Fibroblast of mammary gland (primary cell): Measurements from ENCODE around the gene DNAL1.

ENCODE experiments used
- DNase-seq: peaks from one replicate; pipeline ENCODE4 v3.0.0-alpha.2; 2010; ENCODE audit warnings: low read depth
- H3K4me3 ChIP-seq: 2 replicates; pipeline ENCODE4 v1.5.1; 2011; ENCODE audit warnings: low read depth, mild to moderate bottlenecking, low read length, moderate library complexity; ENCODE audit not compliant: control insufficient read depth
- TF ChIP-seq, protein P1 (sequence below): conservative IDR thresholded peaks from 2 replicates; pipeline ENCODE4 v1.5.1; 2011; ENCODE audit warnings: low read depth, low read length, inconsistent platforms; ENCODE audit not compliant: control insufficient read depth, insufficient read depth

The DNAL1 gene

GRCh38 chr14:73717711-73718417 is 73.1 kb downstream of the DNAL1 start:
- no peak overlapping the region for H3K4me3 ChIP-seq
- DNase-seq: no peak
- TF ChIP-seq, protein P1, sequence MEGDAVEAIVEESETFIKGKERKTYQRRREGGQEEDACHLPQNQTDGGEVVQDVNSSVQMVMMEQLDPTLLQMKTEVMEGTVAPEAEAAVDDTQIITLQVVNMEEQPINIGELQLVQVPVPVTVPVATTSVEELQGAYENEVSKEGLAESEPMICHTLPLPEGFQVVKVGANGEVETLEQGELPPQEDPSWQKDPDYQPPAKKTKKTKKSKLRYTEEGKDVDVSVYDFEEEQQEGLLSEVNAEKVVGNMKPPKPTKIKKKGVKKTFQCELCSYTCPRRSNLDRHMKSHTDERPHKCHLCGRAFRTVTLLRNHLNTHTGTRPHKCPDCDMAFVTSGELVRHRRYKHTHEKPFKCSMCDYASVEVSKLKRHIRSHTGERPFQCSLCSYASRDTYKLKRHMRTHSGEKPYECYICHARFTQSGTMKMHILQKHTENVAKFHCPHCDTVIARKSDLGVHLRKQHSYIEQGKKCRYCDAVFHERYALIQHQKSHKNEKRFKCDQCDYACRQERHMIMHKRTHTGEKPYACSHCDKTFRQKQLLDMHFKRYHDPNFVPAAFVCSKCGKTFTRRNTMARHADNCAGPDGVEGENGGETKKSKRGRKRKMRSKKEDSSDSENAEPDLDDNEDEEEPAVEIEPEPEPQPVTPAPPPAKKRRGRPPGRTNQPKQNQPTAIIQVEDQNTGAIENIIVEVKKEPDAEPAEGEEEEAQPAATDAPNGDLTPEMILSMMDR: no peak

- no peak overlapping the region for H3K4me3 ChIP-seq
- DNase-seq: no peak
- TF ChIP-seq, protein P1: no peak
These were observed 73.8 kb downstream of the DNAL1 start for GRCh38 chr14:73718418-73719251.

DNA sequence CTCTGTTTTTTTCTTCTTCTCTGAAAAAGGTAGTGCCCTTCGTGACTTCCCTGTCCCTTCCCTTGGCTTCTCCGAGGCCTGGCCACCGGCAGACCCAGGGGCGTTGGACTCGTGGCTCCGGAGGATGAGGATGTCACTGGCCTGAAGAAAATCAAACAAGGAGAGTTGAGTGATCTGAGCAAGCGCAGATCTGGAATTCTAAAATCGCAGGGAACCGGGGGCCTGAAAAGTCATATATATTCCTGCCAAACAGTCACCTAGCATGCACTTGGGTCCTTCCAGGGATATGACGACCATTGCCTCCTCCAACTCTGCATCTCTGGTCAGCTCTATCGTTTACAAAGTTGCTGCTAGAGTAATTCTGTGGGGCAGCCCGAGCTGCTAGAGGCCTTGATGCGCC is 74.6 kb downstream of the DNAL1 start:
- H3K4me3 ChIP-seq: no peak overlapping the region
- TF ChIP-seq, protein P1: no peak
- DNase-seq: no peak

GRCh38 chr14:73719791-73720190 is 75.0 kb downstream of the DNAL1 start:
- DNase-seq: no peak
- H3K4me3 ChIP-seq: no peak overlapping the region
- TF ChIP-seq, protein P1: no peak

GRCh38 chr14:73720636-73721035 is 75.8 kb downstream of the DNAL1 start:
- TF ChIP-seq, protein P1: no peak
- no peak overlapping the region for H3K4me3 ChIP-seq
- no peak for DNase-seq

GRCh38 chr14:73721101-73721821 is 76.5 kb downstream of the DNAL1 start:
- TF ChIP-seq, protein P1: no peak
- DNase-seq: no peak
- H3K4me3 ChIP-seq: no peak overlapping the region
